HG03469 (cell line): Measurements from ENCODE around the gene VDAC1.
"Not testable (repeated sequence)": the region's sequence is repeated elsewhere in the genome, so short reads cannot be mapped to it uniquely, and the experiment has no call there.

ENCODE experiments used
- ATAC-seq: cut with Tn5 transposase; IDR thresholded peaks from one replicate; pipeline ENCODE4 v1.9.1; 2021; ENCODE audit warnings: mild to moderate bottlenecking, moderate library complexity, moderate number of reproducible peaks; ENCODE audit not compliant: unreplicated experiment

Gene VDAC1

GRCh38 chr5:134004626-134005416 lies at the start of gene VDAC1:
VDAC1 (minus strand) TSS chr5:134004975; CDS start chr5:133993012, 11,963 bp downstream.
- ATAC-seq: peak; percentile 59

- no peak for ATAC-seq
Observed at GRCh38 chr5:134053840-134054338, 49.1 kb upstream of the VDAC1 start.

GRCh38 chr5:134053314-134053839 lies 48.6 kb upstream of the VDAC1 start:
- no peak for ATAC-seq

- ATAC-seq: no peak
Observed at GRCh38 chr5:134051305-134051704, 46.5 kb upstream of the VDAC1 start.

- ATAC-seq: no peak
Observed at GRCh38 chr5:134048864-134049263, 44.1 kb upstream of the VDAC1 start.

GRCh38 chr5:134047687-134048056 lies 42.9 kb upstream of the VDAC1 start:
- no peak for ATAC-seq

- ATAC-seq: no peak
Observed at GRCh38 chr5:134046801-134047686, 42.3 kb upstream of the VDAC1 start.

- no peak for ATAC-seq
Observed at GRCh38 chr5:134046330-134046729, 41.6 kb upstream of the VDAC1 start.

- no peak for ATAC-seq
Observed at GRCh38 chr5:134043793-134044792, 39.3 kb upstream of the VDAC1 start.

- ATAC-seq: no peak
Observed at GRCh38 chr5:134041570-134042411, 37.0 kb upstream of the VDAC1 start.

- no peak for ATAC-seq
Observed at GRCh38 chr5:134038138-134038537, 33.4 kb upstream of the VDAC1 start.

- ATAC-seq: no peak
Observed at GRCh38 chr5:134037160-134037559, 32.4 kb upstream of the VDAC1 start.

- ATAC-seq: no peak
Observed at GRCh38 chr5:134034326-134034725, 29.6 kb upstream of the VDAC1 start.

- ATAC-seq: not testable (repeated sequence)
Observed at GRCh38 chr5:134030303-134030964, 25.7 kb upstream of the VDAC1 start.

GRCh38 chr5:134029156-134029555 lies 24.4 kb upstream of the VDAC1 start:
- ATAC-seq: no peak

GRCh38 chr5:134028496-134028895 lies 23.7 kb upstream of the VDAC1 start:
- ATAC-seq: no peak

- ATAC-seq: no peak
Observed at GRCh38 chr5:134027288-134027615, 22.5 kb upstream of the VDAC1 start.

GRCh38 chr5:134026521-134027287 lies 21.9 kb upstream of the VDAC1 start:
- ATAC-seq: no peak
